Smooth muscle cell (in vitro differentiated cells): ENCODE results near the gene ANKLE1. TPM values are rescaled to one million over a fixed set of nuclear protein-coding genes. Genes with fewer than 3 reads are reported as not detected.

Experiments
- DNase-seq: peaks from one replicate; lab custom pipeline; 2025; ENCODE audit not compliant: unreplicated experiment; lab: John Stamatoyannopoulos, UW
- H2AFZ ChIP-seq: fragments of 200-600 bp; sonication (generic); 2 replicates; pipeline ENCODE4 v1.6.0; 2016; ENCODE audit warnings: antibody characterized with exemption, low read depth, mild to moderate bottlenecking
- H3F3A ChIP-seq: fragments of 200-600 bp; sonication (generic); 2 replicates; pipeline ENCODE4 v1.6.0; 2017; ENCODE audit warnings: antibody characterized with exemption, low read depth
- H3K27ac ChIP-seq: fragments of 200-600 bp; sonication (generic); 2 replicates; pipeline ENCODE4 v1.5.1; 2016; ENCODE audit warnings: low read depth, mild to moderate bottlenecking
- H3K27me3 ChIP-seq: fragments of 200-600 bp; sonication (generic); 2 replicates; pipeline ENCODE4 v1.6.1; 2016; ENCODE audit warnings: low read depth, mild to moderate bottlenecking
- H3K36me3 ChIP-seq: fragments of 200-600 bp; sonication (generic); 2 replicates; pipeline ENCODE4 v1.5.1; 2016; ENCODE audit warnings: low read depth
- H3K4me1 ChIP-seq: fragments of 200-600 bp; sonication (generic); 2 replicates; pipeline ENCODE4 v1.5.1; 2016; ENCODE audit warnings: low read depth
- H3K4me2 ChIP-seq: fragments of 200-600 bp; sonication (generic); 2 replicates; pipeline ENCODE4 v1.6.0; 2016; ENCODE audit warnings: mild to moderate bottlenecking
- H3K4me3 ChIP-seq: fragments of 200-600 bp; sonication (generic); 2 replicates; pipeline ENCODE4 v1.5.1; 2016; ENCODE audit warnings: mild to moderate bottlenecking
- H3K79me2 ChIP-seq: fragments of 200-600 bp; sonication (generic); 2 replicates; pipeline ENCODE4 v1.6.0; 2016; ENCODE audit warnings: low read depth, mild to moderate bottlenecking
- H3K9ac ChIP-seq: fragments of 200-600 bp; sonication (generic); 2 replicates; pipeline ENCODE4 v1.6.0; 2016; ENCODE audit warnings: low read depth
- H3K9me3 ChIP-seq: fragments of 200-600 bp; sonication (generic); replicated peaks from 2 replicates; pipeline ENCODE4 v1.5.1; 2016; ENCODE audit warnings: low read depth
- H4K20me1 ChIP-seq: fragments of 200-600 bp; sonication (generic); 2 replicates; pipeline ENCODE4 v1.6.0; 2016; ENCODE audit warnings: low read depth
- WGBS: methylation state at CpG from one replicate; pipeline ENCODE4 v1.1.7; 2016; ENCODE audit warnings: low lambda C conversion rate; 5-methylcytosine and 5-hydroxymethylcytosine counted together
- polyA plus RNA-seq: library from polyadenylated mRNA; unstranded; fragments of >200 nt; fragmentation: Nextera tagmentation; extraction: Ambion mirVana; gene quantifications from 2 replicates; pipeline ENCODE4 v1.2.1, GENCODE V29; 2016
- total RNA-seq: library from RNA; depleted of rRNA; stranded (reverse); fragments of >200 nt; gene quantifications from 2 replicates; pipeline ENCODE4 v1.2.3, GENCODE V29; 2014
- TF ChIP-seq, protein P1 (sequence below): fragments of 200-600 bp; sonication (generic); IDR thresholded peaks from 2 replicates; pipeline ENCODE4 v1.5.1; 2017; ENCODE audit warnings: borderline replicate concordance, mild to moderate bottlenecking, antibody characterized with exemption; ENCODE audit not compliant: insufficient read depth, poor library complexity, severe bottlenecking

Gene ANKLE1
- total and polyA plus RNA-seq, 2 experiments from 2014 or later, result 0.36 to 0.61 TPM

DNA sequence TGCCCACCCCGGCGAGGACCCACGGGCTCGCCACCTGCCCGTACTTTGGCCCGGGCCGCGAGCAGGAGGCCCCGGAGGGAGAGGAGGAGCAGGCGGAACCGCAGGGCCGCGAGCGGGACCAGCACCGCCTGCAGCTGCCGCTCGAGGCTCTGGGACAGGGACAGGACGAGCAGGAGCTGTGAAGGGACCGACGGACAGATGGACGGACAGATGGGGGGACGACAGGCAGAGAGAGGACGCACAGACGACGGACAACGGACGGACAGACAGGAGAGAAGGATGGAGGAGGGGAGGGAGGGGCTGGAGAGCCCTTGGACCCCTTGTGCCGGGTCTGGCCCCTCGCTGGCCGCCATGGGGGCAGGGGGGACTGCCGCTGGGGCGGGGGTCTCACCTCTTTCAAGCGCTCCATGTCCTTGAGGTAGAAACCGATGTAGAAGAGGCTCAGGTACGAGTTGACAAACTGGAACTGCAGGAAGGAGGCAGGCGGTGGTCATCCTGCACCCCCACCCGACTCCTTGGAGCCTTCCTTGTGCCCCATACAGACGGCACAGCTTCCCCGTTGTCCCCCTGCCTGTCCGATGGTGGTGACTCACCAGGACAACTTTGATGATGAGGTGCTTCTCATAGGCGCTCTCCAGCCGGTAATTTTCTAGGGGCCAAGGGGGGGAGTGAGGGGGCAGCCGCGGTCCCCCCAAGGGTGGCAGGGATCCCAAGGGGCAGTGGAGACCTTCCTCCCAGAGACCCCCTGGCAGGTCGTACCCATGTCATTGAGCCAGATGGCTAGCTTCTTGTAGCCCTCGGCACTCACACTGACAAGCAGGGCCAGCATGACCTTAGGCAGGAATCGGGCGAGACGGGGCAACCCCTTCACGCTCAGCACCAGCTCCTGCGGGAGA lies 47.9 kb downstream of the ANKLE1 start:
- Histone ChIP-seq H3K79me2 (no peaks in the 10 kb centered on the region), H3K9ac (no peak overlapping the region), H2AFZ (no peak overlapping the region), H3K36me3 (no peaks in the 10 kb centered on the region), H4K20me1 (peaks cover 13% of the 10 kb centered on the region), H3K4me1 (peaks cover 20% of the 10 kb centered on the region), H3K27ac (no peak overlapping the region), H3K4me3 (no peak overlapping the region), H3K27me3 (peaks cover 24% of the 10 kb centered on the region), H3K4me2 (no peak overlapping the region), H3F3A (peaks cover 5% of the 10 kb centered on the region), H3K9me3 (no peaks in the 10 kb centered on the region)
- 79% methylated on average over 49 of the region's 51 CpGs for WGBS
- no peak for DNase-seq
- TF ChIP-seq, protein P1, sequence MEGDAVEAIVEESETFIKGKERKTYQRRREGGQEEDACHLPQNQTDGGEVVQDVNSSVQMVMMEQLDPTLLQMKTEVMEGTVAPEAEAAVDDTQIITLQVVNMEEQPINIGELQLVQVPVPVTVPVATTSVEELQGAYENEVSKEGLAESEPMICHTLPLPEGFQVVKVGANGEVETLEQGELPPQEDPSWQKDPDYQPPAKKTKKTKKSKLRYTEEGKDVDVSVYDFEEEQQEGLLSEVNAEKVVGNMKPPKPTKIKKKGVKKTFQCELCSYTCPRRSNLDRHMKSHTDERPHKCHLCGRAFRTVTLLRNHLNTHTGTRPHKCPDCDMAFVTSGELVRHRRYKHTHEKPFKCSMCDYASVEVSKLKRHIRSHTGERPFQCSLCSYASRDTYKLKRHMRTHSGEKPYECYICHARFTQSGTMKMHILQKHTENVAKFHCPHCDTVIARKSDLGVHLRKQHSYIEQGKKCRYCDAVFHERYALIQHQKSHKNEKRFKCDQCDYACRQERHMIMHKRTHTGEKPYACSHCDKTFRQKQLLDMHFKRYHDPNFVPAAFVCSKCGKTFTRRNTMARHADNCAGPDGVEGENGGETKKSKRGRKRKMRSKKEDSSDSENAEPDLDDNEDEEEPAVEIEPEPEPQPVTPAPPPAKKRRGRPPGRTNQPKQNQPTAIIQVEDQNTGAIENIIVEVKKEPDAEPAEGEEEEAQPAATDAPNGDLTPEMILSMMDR, result no peak

DNA sequence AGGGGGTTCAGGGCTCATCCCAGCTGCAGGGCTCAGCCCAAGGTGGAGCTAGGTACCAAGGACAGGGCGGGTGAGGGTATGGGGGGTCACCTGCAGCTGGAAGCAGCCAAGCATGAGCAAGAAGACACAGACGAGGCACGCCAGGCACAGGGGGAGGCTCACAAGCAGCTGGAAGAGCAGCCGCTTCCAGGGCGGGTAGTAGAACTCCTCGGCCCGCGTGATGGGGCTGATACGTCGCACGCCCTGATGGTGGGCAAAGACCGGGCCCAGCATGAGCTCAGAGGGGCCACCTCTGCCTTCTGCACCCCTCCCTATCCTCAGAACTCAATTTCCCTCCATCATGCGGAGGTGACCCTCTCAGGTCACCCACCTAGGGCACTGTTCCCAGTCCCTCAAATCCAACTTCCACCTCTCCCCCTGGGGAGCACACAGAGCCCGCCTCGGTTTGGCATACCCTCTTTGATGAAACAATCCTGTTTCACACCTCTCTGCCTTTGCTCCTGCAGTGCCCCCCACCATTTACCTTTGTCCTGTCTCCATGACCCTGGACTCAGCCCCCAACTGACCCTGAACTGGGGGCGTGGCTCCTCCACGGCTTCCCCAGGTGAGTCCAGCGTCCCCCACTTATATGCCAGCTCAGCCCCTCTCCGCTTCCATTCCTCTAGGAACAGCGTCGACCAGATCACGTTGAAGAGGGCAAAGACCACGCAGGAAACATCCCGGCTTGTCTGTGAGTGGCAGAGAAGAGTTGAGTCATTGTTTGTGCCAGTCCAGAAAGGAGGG lies 48.8 kb downstream of the ANKLE1 start:
- Histone ChIP-seq H3K27ac (no peak overlapping the region), H4K20me1 (peaks cover 13% of the 10 kb centered on the region), H3K36me3 (no peaks in the 10 kb centered on the region), H2AFZ (no peak overlapping the region), H3K9ac (no peak overlapping the region), H3K27me3 (peaks cover 24% of the 10 kb centered on the region), H3K79me2 (no peaks in the 10 kb centered on the region), H3F3A (peaks cover 5% of the 10 kb centered on the region), H3K4me2 (no peak overlapping the region), H3K9me3 (no peaks in the 10 kb centered on the region), H3K4me1 (peaks cover 20% of the 10 kb centered on the region), H3K4me3 (no peak overlapping the region)
- DNase-seq, result no peak
- WGBS, result 94% methylated on average over 24 of the region's 24 CpGs
- TF ChIP-seq, protein P1, result no peak

DNA sequence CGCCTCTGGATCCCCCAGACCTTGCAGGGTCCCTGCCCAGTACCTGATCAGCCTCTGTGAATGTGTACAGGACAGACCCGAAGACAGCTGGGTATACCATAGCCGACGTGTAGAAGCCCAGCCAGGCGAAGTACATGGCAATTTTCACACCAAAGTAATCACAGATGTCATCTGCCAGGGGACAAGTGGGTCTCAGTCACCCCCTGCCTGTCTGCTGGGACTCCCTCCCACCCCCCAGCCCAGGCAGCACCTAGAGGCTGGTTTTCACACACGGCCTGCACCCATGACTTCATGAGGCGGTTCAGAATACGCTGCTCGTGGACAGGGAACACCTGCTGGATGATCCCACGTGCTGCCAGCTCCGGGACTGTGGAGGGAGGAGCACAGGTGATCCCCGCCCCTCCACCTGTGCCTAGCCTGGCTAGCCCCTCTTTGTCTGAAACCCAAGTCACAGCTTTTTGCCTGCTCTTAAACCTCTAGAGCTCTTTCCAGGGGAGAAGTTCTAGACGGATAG lies 49.4 kb downstream of the ANKLE1 start:
- Histone ChIP-seq H3K9ac (no peak overlapping the region), H3K4me3 (no peak overlapping the region), H3F3A (peaks cover 5% of the 10 kb centered on the region), H3K4me1 (peaks cover 20% of the 10 kb centered on the region), H3K79me2 (no peaks in the 10 kb centered on the region), H4K20me1 (peaks cover 13% of the 10 kb centered on the region), H3K4me2 (no peak overlapping the region), H3K9me3 (no peaks in the 10 kb centered on the region), H3K36me3 (no peaks in the 10 kb centered on the region), H3K27me3 (peaks cover 24% of the 10 kb centered on the region), H3K27ac (no peak overlapping the region), H2AFZ (no peak overlapping the region)
- 90% methylated on average over 13 of the region's 13 CpGs for WGBS
- DNase-seq, result no peak
- TF ChIP-seq, protein P1, result no peak
